SH-SY5Y (cell line): ENCODE results near the gene MCCC2.

Experiments used
- GATA2 ChIP-seq: IDR thresholded peaks from 2 replicates; pipeline ENCODE4 v1.6.1; 2011; ENCODE audit warnings: mild to moderate bottlenecking, low read depth, low read length
- GATA3 ChIP-seq: IDR thresholded peaks from 2 replicates; pipeline ENCODE4 v1.6.1; 2011; ENCODE audit warnings: low read depth, mild to moderate bottlenecking, low read length, moderate library complexity

GRCh38 chr5:71586941-71587765 is at the start of gene MCCC2:
- TF ChIP-seq GATA3, result no peak
- TF ChIP-seq GATA2, result no peak
